Measurements from ENCODE around the gene HGFAC.
"Not testable (repeated sequence)": the region's sequence is repeated elsewhere in the genome, so short reads cannot be mapped to it uniquely, and the experiment has no call there.

HGFAC gene

DNA sequence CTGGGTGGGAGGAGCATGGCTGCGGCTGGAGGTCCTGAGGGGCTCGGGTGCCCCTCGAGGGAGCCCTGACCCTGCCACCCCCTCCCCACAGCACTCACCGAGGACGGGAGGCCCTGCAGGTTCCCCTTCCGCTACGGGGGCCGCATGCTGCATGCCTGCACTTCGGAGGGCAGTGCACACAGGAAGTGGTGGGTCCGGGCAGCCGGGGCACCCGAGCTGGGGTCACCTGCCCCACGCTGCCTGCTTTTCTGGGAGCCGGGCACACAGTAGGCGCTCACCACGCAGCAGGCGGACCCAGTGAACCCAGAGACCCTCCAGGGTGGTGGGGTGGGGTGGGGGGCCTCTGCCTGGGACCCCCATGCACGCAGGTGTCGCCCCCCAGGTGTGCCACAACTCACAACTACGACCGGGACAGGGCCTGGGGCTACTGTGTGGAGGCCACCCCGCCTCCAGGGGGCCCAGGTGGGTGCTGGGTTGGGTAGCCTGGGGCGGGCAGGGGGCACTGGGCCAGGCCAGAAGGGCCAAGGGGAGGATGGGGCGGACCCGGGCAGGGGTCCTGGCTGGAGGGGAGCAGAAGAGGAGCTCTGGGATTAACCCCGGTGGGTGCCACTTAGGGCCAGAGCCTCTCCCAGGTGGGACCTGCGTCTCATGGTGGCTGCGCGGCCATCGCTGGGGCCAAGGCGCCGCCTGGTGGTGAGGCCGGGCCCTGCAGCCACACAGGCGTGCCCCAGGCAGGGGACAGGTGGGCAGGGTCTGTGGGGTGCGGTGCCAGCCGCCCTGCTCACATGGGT lies 1.4 kb downstream of the HGFAC start:
- no peak for DNase-seq (ENCODE audit: low read depth)

DNA sequence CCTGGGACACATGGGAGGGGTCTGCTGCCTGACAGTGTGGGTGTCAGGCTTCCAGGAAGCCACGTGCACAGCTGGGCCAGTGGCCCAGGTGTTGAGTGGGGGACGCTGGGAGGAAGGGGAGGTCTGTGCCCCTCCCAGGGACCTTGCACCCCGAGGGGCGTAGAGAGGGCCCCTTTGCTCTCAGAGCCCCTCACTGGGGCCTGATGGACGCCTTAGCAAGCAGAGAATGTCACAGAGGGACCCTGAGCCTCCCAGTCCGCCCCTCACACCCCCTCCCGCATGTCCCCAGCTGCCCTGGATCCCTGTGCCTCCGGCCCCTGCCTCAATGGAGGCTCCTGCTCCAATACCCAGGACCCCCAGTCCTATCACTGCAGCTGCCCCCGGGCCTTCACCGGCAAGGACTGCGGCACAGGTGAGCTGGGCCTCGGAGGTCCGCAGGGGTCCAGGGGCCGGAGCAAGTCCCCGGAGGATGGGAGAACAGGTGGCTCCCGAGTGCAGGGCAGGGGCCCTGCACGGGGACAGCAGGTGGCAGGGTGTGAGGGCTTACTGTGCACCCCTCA lies 2.1 kb downstream of the HGFAC start:
- DNase-seq (ENCODE audit: low read depth): no peak

DNA sequence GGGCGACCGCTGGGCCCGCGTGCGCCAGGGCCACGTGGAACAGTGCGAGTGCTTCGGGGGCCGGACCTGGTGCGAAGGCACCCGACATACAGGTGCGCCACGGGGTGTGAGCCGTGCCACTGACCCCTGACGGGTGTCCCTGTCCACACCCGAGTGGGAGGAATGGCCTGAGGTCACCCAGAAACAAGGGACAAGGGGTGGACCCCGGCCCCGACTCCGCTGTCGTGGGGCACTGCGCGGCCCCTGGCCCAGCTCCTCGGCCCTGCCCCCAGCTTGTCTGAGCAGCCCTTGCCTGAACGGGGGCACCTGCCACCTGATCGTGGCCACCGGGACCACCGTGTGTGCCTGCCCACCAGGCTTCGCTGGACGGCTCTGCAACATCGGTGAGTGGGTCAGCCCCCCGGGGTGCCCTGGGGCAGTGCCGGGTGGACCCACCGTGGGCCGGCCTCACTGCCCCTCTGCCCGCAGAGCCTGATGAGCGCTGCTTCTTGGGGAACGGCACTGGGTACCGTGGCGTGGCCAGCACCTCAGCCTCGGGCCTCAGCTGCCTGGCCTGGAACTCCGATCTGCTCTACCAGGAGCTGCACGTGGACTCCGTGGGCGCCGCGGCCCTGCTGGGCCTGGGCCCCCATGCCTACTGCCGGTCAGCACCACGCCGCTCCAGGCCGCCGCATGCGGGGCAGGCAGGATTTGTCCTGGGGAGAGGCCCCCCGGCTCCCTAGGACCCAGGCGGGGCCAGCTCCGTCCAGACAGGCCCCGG lies 2.8 kb downstream of the HGFAC start:
- DNase-seq (ENCODE audit: low read depth): no peak

DNA sequence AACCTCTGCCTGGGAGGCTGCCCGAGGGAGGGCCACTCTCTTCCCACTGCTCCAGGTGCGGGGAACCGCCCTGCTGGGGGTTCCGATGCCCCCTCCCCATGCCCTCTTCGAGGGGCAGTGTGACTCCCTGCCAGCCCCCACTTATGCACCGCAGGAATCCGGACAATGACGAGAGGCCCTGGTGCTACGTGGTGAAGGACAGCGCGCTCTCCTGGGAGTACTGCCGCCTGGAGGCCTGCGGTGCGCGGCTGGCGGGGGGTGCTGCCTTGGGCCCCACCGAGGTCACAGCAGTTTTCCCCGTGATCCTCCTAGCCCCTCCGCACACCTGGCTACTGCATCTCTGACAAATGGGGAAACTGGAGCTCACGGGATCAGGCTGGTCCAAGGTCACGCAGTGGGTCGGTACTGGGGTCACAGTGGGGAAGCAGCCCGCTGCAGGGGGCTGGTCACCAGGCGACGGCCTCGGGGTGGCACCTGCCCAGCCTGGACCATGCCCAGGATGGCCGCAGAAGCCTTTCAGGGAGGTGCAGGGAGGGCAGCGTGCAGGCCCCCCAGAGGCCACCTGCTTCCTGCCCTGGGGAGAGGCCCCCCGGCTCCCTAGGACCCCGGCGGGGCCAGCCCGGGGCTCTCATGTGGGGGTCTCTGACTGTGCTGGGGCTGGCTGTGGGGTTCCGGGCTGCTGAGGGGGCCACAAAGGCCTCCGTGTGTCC lies 3.5 kb downstream of the HGFAC start:
- DNase-seq (ENCODE audit: low read depth): no peak

DNA sequence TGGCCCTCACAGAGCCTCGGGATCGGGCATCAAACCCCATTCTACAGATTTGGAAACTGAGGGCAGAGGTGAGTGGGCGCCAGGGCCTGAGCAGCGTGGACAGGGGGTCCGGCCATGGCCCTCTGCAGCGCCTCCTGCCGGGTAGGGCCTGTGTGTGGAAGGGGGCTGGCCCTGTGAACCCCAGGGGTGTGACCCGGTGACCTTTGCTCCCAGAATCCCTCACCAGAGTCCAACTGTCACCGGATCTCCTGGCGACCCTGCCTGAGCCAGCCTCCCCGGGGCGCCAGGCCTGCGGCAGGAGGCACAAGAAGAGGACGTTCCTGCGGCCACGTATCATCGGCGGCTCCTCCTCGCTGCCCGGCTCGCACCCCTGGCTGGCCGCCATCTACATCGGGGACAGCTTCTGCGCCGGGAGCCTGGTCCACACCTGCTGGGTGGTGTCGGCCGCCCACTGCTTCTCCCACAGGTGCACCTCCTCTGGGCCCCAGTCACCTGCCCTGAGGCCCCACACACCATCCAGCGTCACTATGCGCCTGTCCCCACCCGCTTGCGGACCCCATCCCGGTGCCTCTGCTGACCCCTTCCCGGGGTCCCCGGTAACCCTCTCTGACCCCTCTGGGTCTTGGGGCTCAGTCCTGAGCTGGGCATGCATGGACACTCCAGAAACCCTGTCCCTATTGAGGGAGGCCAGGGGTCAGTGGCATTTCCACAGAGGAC lies 4.2 kb downstream of the HGFAC start:
- no peak for DNase-seq (ENCODE audit: low read depth)

DNA sequence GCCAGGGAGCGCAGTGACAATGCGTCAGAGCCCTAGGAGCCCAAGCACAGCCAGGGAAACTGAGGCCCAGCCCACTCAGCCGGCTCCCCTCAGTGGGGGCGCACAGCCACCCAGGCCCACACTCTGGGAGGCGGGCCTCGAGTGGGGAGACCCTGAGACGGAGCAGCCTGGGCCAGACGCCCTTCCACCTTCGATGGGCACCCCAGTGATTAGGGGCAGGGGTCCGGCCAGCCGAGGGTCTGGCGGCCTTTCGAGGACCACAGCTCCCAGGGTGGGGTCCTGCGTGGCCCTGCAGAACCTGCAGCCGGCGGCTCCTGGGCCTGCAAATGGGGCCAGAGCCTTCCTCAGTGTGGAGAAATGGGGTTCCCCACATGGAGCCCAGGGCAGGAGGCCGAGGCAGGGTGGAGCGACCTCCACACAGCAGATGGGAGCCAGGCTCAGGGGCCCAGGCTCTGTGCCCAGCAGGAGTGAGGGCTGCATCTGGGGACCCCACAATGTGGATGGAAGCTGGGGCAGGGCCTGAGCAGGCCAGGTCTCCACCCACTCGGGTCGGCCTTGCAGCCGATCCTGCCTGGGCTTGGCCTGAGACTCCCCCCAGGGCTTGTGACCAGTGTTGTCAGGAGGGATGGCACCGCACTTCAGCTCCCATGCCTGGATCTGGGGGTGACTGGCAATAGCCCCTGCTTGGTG lies 5.0 kb downstream of the HGFAC start:
- DNase-seq (ENCODE audit: low read depth): no peak

DNA sequence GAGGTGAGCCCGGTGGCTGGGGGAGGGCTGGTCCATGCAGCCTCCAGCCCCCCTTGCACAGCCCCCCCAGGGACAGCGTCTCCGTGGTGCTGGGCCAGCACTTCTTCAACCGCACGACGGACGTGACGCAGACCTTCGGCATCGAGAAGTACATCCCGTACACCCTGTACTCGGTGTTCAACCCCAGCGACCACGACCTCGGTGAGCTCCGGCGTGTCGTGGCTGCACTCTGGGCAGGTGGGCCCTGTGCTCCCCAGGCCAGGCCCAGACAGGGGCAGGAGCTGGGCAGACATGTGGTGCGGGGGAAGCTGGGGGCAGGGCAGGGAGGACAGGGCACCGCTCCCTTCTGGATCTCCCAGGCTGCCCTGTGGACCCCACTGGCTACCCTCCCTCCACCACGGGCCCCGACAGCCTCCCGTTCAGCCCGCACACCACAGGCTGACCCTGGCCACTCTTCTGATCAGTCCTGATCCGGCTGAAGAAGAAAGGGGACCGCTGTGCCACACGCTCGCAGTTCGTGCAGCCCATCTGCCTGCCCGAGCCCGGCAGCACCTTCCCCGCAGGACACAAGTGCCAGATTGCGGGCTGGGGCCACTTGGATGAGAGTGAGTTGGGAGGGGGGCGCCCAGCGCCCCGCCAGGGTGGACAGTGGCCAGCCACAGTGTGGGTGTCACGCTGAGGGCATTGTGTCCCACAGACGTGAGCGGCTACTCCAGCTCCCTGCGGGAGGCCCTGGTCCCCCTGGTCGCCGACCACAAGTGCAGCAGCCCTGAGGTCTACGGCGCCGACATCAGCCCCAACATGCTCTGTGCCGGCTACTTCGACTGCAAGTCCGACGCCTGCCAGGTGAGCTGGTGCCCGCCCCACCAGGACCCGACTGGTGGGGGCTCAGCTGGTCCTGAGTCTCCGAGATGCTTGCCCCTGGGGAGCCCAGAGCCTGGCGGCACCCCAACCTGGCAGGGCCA lies 5.9 kb downstream of the HGFAC start:
- no peak for DNase-seq (ENCODE audit: low read depth)

DNA sequence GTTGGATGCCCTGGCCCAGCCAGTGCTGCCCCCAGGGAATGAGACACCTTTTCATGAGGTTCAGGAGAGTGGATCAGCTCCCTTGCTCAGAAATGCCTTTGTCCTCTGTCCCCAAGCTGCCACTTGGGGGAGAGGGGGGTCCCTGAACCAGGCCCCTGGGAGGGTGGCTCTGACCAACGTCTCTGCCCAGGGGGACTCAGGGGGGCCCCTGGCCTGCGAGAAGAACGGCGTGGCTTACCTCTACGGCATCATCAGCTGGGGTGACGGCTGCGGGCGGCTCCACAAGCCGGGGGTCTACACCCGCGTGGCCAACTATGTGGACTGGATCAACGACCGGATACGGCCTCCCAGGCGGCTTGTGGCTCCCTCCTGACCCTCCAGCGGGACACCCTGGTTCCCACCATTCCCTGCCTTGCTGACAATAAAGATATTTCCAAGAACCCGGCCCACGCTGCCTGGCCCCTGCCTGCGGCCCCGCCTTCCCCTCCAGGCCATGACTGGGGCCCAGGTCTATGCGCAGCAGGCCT lies 7.3 kb downstream of the HGFAC start:
- no peak for DNase-seq (ENCODE audit: low read depth)

DNA sequence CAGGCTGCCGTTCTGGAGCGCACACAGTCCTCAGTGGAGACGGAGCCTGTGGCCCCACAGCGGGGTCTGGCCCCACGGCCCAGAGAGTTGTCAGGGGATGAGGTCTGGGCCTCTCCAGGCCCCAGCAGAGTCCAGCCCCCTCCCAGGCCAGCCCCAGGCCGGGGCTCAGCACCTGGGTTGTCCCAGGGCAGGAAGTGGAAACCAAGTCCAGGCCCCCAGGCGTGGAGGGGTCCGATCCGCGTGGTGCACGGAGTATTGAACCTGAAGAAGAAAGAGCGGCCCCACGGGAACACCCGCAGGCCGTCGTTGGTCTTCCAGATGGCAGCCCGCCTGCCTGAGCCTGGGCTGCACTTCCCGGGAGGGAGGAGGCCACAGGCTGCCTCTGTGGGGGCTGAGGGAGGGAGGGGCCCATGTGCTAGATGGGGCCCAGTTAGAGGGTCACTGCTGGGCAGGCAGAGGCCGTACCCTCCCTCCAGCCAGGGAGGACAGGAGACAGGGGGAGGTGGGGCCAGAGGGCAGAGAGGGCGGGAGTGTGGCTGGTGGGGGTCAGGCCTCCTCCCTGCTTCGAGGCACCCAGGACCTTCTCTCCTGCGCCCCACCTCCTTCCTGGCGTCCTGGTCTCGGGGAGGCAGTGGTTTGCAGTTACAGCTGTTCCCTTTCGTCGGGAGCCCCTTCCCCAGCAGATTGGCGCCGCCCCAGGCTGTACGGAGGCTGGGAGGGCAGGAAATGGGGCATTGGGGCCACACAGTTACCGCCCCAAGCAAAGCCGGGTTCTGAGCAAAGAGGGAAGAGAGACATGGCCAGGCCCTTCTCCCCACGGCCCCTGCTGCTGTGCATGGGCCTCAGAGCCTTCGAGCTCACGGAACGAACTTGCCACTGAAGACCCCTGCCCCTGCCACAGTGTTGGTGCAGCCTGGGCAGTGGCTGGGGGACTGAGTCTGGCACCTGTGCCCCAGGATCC lies 8.1 kb downstream of the HGFAC start:
- no peak for DNase-seq (ENCODE audit: low read depth)

DNA sequence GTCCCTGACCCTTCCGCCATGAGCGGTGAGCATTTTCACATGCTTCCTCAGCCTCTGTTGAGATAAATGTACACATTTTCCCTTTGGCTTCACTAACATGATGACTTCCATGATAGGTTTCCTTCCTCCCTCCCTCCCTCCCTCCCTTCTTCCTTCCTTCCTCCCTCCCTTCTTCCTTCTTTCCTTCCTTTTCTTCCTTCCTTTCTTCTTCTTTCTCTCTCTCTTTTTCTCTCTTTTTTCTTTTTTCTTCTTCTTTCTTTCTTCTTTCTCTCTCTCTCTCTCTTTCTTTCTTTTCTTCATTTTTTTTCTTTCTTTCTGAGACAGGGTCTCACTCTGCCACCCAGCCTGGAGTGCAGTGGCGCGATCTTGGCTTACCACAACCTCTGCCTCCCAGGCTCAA lies 8.9 kb downstream of the HGFAC start:
- no peak for DNase-seq (ENCODE audit: low read depth)

DNA sequence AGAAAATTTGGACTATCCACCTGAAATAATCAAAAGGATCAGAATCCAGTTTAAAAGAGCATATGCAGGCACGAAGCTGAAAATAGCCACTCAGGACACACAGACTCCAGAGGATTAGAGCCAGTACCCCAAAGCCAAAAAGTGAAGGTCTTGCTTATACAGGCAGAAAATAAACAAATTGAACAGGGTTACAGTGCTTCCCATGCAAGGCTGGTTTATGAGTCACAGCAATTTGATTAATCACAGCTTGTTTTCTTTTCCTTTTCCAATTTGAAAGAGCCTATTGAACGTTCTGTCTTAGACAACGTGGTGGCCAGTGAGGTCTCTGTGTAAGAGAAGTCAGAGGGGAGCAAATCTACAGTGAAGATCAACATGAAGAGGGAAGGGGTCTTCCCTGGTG lies 10.2 kb downstream of the HGFAC start:
- no peak for DNase-seq (ENCODE audit: low read depth)

DNA sequence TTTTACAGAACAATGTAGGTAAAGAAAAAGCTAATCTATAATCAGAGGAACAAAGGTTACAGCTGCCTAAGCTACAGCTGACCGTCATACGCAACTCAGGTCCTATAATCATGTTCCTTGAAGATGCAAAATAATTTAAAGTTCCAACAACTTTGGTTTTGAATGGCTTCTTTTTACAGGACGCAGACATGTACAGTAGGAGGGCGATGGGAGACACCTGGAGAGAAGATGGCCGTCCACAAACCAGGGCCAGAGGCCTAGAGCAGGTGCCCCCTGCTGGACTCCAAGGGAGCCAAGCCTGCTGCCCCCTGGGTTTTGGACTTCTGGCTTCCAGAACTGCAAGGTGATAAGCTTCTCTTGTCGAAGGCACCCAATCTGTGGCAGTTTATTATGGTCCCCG lies 10.6 kb downstream of the HGFAC start:
- no peak for DNase-seq (ENCODE audit: low read depth)

DNA sequence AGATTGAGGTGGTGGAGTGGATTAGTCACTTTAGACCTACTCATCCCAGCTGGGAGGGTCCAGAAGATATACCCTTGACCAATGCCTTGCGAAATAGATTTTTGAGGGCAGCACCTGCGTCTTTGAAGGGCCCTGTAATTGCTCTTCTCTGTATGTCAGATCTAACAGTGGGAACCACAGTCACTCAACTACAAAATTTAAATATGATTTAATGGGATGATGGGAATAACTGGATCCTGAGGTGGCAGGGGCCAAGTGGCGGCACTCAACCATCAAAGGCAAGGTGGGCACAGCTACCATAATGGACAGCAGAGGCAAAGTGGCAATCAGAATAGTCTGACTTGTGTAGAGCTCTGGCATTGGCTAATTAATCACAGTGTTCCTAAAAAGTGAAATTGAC lies 13.8 kb downstream of the HGFAC start:
- not testable (repeated sequence) for DNase-seq (ENCODE audit: low read depth)

DNA sequence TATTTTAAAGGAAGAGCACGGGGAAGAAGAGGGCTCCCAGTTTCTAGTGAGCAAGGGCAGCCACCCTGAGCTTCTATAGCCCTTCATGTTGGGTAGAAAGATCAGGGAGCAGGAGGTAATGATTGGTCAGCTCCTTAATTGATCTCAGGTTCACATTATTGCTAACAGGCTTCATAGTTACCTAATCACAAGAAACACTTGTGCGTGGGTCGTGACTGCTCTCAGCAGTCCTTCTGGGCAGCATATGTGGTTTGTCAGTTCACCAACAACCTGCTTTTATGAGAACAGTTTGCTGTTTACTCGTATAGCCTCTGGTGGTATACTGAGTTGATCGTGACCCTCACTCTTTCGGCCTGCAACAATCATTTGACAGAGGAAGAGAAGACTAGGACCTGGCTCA lies 16.6 kb downstream of the HGFAC start:
- DNase-seq (ENCODE audit: low read depth): no peak

DNA sequence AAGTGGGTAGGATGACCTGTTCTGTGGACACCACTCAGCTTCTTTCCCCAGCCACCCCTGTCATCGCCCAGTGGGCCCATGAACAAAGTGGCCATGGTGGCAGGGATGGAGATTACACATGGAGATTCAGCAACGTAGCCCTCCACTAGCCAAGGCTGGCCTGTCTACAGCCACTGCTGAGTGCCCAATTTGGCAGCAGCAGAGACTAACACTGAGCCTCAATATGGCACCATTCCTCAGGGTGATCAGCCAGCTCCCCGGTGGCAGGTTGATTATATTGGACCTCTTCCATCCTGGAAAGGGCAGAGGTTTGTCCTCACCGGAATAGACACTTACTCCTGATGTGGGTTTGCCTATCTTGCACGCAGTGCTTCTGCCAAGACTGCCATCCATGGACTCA lies 17.4 kb downstream of the HGFAC start:
- DNase-seq (ENCODE audit: low read depth): not testable (repeated sequence)

DNA sequence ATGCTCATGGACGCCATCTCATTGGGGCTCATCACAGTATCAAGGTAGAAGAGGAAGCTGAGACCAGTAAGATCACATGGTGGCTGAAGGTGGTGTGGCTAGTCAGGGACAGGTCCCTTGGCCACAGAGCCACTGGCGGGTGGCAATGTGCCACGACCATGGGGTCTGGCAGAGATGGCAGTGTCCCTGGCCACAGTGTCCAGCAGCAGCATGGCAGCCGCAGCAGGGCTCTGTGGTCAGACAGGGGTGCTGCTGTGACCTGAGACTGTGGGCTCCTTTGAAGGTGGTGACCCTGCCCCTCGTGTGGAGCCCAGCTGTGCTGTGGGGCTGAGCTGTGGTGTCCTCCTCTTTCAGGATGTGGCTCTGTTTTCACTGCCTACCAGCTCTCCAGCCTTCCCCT lies 19.2 kb downstream of the HGFAC start:
- DNase-seq (ENCODE audit: low read depth): no peak

DNA sequence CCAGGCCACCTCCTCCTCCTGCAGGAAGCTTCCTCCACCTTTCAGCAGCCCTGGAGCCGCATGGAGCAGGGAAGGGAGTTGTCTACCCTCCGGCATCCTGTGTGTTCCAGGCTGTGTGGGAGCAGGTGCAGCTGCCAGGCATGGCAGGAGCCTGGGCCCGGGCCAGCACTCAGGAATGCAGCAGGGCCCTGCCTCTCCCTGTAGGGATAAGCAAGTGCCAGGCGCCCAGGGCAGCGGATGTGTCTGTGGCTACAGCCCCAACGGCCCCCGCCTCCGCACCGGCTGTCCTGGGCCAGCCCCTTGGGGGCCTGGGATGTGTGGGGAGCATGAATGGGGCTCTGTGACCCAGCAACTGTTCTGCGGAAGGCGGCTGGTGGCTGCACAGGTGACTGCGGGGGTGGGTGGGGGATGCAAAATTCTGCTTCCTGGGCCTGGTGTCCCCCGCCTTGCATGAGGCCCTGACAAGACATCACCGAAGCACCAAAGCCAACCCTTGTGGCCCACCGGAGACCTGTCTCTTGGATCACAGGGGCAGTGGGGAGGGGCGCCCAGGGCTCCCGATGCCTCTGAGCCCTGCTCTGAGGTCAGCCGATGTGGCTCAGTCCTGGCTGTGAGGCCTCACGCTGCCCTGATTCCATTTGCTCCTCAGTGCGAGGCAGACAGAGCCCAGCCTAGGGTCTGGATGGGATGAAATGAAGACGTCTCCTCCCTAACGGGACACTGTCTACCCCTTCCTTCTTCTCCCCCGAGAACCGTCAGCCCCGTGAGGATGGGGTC lies 19.9 kb downstream of the HGFAC start:
- no peak for DNase-seq (ENCODE audit: low read depth)

DNA sequence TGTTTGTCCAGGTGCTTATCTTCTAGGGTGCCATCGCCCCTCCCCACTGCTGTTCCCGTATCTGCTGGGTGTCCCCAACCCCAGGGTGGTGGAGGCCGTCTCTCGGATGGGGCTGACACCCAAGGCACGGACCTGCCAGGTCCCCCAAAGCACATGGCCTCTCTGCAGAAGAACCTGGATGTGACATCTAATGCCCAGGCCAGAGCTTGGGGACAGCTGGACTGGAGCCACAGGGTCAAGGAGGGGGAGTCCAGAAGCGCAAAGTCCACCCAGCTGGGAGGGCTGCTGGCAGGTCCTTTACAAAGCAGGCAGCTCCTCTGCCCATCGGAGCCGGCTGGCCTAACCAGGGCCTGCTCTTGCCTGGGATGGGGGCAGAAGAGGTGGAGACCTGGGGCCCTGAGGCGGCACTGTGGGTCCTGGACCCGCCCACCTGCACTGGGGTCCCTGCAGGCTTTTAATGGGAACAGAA lies 20.6 kb downstream of the HGFAC start:
- DNase-seq (ENCODE audit: low read depth): no peak
